PC-3 (cell line): Measurements from ENCODE around the gene PHF2.

ENCODE experiments used
- CTCF ChIP-seq: fragments of 300-600 bp; sonication (generic); conservative IDR thresholded peaks from 2 replicates; pipeline ENCODE4 v1.5.1; 2017; ENCODE audit warnings: antibody characterized with exemption, low read depth, mild to moderate bottlenecking, low read length
- EZH2 ChIP-seq: fragments of 300-600 bp; sonication (generic); IDR thresholded peaks from one replicate; pipeline ENCODE4 v1.6.1; 2017; ENCODE audit warnings: antibody characterized with exemption, mild to moderate bottlenecking, low read length; ENCODE audit not compliant: unreplicated experiment

GRCh38 chr9:93601063-93601462 is 24.7 kb downstream of the PHF2 start:
- TF ChIP-seq CTCF = no peak
- no peak for TF ChIP-seq EZH2
